GM18499 (cell line): ENCODE results near the gene SH3TC2.

ENCODE experiments used
- ATAC-seq: cut with Tn5 transposase; IDR thresholded peaks from one replicate; pipeline ENCODE4 v1.9.1; 2021; ENCODE audit warnings: moderate number of reproducible peaks; ENCODE audit not compliant: insufficient read depth, unreplicated experiment

The SH3TC2 gene

DNA sequence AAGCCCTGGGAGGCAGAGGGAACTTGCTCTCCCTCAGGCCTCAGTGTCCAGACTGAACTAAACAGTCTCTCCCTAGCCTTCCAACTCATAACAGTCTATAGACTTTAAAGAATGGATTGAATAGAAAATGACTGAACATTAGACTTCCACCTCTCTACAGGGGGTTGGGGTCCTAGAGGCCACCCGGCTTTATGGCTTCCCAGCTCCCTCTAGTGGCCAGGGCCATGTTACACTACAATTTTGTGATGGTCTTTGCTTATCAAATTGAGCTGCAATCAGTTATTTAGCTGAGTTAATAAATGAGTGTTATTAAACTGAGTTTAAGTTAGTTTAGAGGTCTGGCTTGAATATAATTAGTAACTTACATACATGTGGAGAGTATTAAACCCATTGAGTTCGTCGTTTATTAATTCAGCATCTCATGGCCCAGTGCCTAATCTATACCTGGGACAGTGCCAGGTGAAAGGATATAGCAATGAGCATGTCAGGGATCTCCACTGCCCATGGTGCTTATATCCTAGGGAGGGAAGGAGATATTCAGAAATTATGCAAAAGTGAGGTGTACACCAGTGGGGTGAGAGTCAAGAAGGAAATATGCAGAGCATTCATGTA is 105.2 kb downstream of the SH3TC2 start:
- no peak for ATAC-seq

- no peak for ATAC-seq
These were observed 106.1 kb downstream of the SH3TC2 start for GRCh38 chr5:148956477-148957385.
